CD14-positive monocyte (primary cell): ENCODE results near the gene INO80. TPM values are rescaled to one million over a fixed set of nuclear protein-coding genes. Genes with fewer than 3 reads are reported as not detected.

Source experiments
- DNase-seq, 3 donors: peaks; one replicate each; pipeline ENCODE4 v3.0.0-alpha.2; 2011 to 2022
- H2AFZ ChIP-seq: 2 replicates; pipeline ENCODE4 v1.6.0; 2012; ENCODE audit warnings: mild to moderate bottlenecking, low read depth, low read length, inconsistent platforms; ENCODE audit not compliant: insufficient read depth, poor library complexity, severe bottlenecking
- H3K27ac ChIP-seq, 2 donors: 1 replicate in 1 of 2; 2 replicates in 1 of 2; pipeline ENCODE4 v1.5.1; 2012 to 2013; ENCODE audit warnings: low read length in 2 of 2, control low read depth in 1 of 2, inconsistent platforms in 1 of 2, low read depth in 1 of 2, mild to moderate bottlenecking in 1 of 2
- H3K27me3 ChIP-seq, 2 donors: one replicate each; pipeline versions ENCODE4 v1.6.0 to v1.6.1; 2011 to 2013; ENCODE audit warnings: low read length in 2 of 2; ENCODE audit not compliant: control insufficient read depth in 2 of 2, insufficient read depth in 2 of 2
- H3K36me3 ChIP-seq, 2 donors: replicated peaks in 1 of 2; 1 replicate in 1 of 2; 2 replicates in 1 of 2; pipeline versions ENCODE4 v1.5.1 to v1.6.1; 2012 to 2013; ENCODE audit warnings: low read length in 2 of 2, control low read depth in 1 of 2, inconsistent platforms in 1 of 2, mild to moderate bottlenecking in 1 of 2; ENCODE audit not compliant: insufficient read depth in 2 of 2, control insufficient read depth in 1 of 2
- H3K4me1 ChIP-seq, 2 donors: 1 replicate in 1 of 2; 2 replicates in 1 of 2; pipeline versions ENCODE4 v1.5.1 to v1.6.1; 2012 to 2013; ENCODE audit warnings: low read length in 2 of 2, control low read depth in 1 of 2, inconsistent platforms in 1 of 2, mild to moderate bottlenecking in 1 of 2, moderate library complexity in 1 of 2; ENCODE audit not compliant: insufficient read depth in 2 of 2, control insufficient read depth in 1 of 2
- H3K4me2 ChIP-seq: replicated peaks from 2 replicates; pipeline ENCODE3; 2012; ENCODE audit warnings: low read length, moderate library complexity, mild to moderate bottlenecking; ENCODE audit not compliant: poor library complexity, severe bottlenecking; ENCODE audit errors: extremely low read depth
- H3K4me3 ChIP-seq, 3 experiments: fragments of 200-600 bp in 1 of 3; sonication (generic) in 1 of 3; replicated peaks in 1 of 3; 1 replicate in 2 of 3; 2 replicates in 1 of 3; pipeline ENCODE4 v1.5.1; 2011 to 2013; ENCODE audit warnings: low read length in 3 of 3, mild to moderate bottlenecking in 3 of 3, control low read depth in 2 of 3, low read depth in 2 of 3, inconsistent platforms in 1 of 3, moderate library complexity in 1 of 3
- H3K79me2 ChIP-seq: 2 replicates; pipeline ENCODE4 v1.6.0; 2012; ENCODE audit warnings: mild to moderate bottlenecking, control low read depth, inconsistent platforms, low read length, moderate library complexity; ENCODE audit not compliant: insufficient read depth
- H3K9ac ChIP-seq: 2 replicates; pipeline ENCODE4 v1.6.0; 2017; ENCODE audit warnings: low read length, mild to moderate bottlenecking; ENCODE audit not compliant: insufficient read depth, poor library complexity, severe bottlenecking
- H3K9me3 ChIP-seq, 2 donors: replicated peaks in 1 of 2; 1 replicate in 1 of 2; 2 replicates in 1 of 2; pipeline versions ENCODE4 v1.5.1 to v1.6.1; 2012 to 2013; ENCODE audit warnings: low read length in 2 of 2, control low read depth in 1 of 2; ENCODE audit not compliant: control insufficient read depth in 1 of 2, insufficient read depth in 1 of 2
- H4K20me1 ChIP-seq: 2 replicates; pipeline ENCODE4 v1.6.0; 2012; ENCODE audit warnings: mild to moderate bottlenecking, low read length, control low read depth, moderate library complexity; ENCODE audit not compliant: insufficient read depth
- H3K27ac Mint-ChIP-seq, 7 donors: one replicate each; pipeline ENCODE4 v1.8.0; 2020; ENCODE audit warnings: mild to moderate bottlenecking in 7 of 7, mixed read lengths in 7 of 7, moderate library complexity in 6 of 7, inconsistent platforms in 2 of 7
- H3K27me3 Mint-ChIP-seq, 3 donors: one replicate each; pipeline ENCODE4 v1.8.0; 2021 to 2022; ENCODE audit warnings: low read depth in 3 of 3, mild to moderate bottlenecking in 3 of 3, mixed read lengths in 3 of 3, moderate library complexity in 3 of 3, inconsistent platforms in 1 of 3
- H3K36me3 Mint-ChIP-seq, 2 donors: one replicate each; pipeline ENCODE4 v1.8.0; 2020; ENCODE audit warnings: mixed read lengths in 2 of 2, inconsistent platforms in 1 of 2, mild to moderate bottlenecking in 1 of 2
- H3K4me1 Mint-ChIP-seq: one replicate; pipeline ENCODE4 v1.8.0; 2020; ENCODE audit warnings: mild to moderate bottlenecking, mixed read lengths
- H3K4me3 Mint-ChIP-seq, 2 donors: one replicate each; pipeline ENCODE4 v1.8.0; 2020; ENCODE audit warnings: mild to moderate bottlenecking in 2 of 2, mixed read lengths in 2 of 2, moderate library complexity in 1 of 2
- H3K9me3 Mint-ChIP-seq, 7 donors: one replicate each; pipeline ENCODE4 v1.8.0; 2020 to 2022; ENCODE audit warnings: mixed read lengths in 7 of 7, mild to moderate bottlenecking in 6 of 7, moderate library complexity in 6 of 7, inconsistent platforms in 2 of 7
- CTCF ChIP-seq: fragments of 200-600 bp; IDR thresholded peaks from one replicate; pipeline ENCODE4 v1.8.0; 2022; ENCODE audit warnings: antibody characterized with exemption, mild to moderate bottlenecking
- WGBS: methylation state at CpG from one replicate; pipeline ENCODE4 v1.1.5; 2013; ENCODE audit warnings: missing lambda C conversion rate; ENCODE audit not compliant: insufficient coverage; 5-methylcytosine and 5-hydroxymethylcytosine counted together
- intact Hi-C, 2 donors: fragments of 100-400 bp; cut with micrococcal nuclease; formaldehyde crosslinking; loops; one replicate each; pipeline versions ENCODE4 v1.15.0 to v1.15.1; 2023
- polyA plus RNA-seq, 3 donors: library from polyadenylated mRNA; depleted of rRNA in 1 of 3; unstranded in 2 of 3; stranded (reverse) in 1 of 3; fragments of 300-500 nt in 2 of 3; fragments of >200 nt in 1 of 3; fragmentation: Illumina TruSeq in 2 of 3; gene quantifications; 1 replicate in 2 of 3; 2 replicates in 1 of 3; pipeline ENCODE4 v1.2.3, GENCODE V29; 2012 to 2021

INO80 gene
- polyA plus RNA-seq, 3 donors = 2.3 to 13.1 (median 2.4) TPM

- Histone ChIP-seq H3K4me1 (no peaks in the 10 kb centered on the region), H2AFZ (no peak overlapping the region), H3K27ac (no peak overlapping the region), H3K79me2 (no peaks in the 10 kb centered on the region), H3K36me3 (no peaks in the 10 kb centered on the region), H4K20me1 (no peaks in the 10 kb centered on the region), H3K9ac (no peak overlapping the region), H3K27me3 (peaks cover 0 to 4% of the 10 kb centered on the region in 2 donors), H3K9me3 (peaks cover 0 to 5% of the 10 kb centered on the region in 2 donors), H3K4me3 (no peak overlapping the region), H3K4me2 (no peak overlapping the region)
- no peak for TF ChIP-seq CTCF
- H3K9me3 Mint-ChIP-seq = peaks cover 0 to 3% (median 0%) of the 10 kb centered on the region in 7 donors
- no peaks in the 10 kb centered on the region for H3K4me1 Mint-ChIP-seq
- WGBS = no CpG with 5 or more reads among the region's 1 CpG
- H3K36me3 Mint-ChIP-seq = no peaks in the 10 kb centered on the region
- peak overlapping the region in 1 of 2 donors; percentile 19 for H3K4me3 Mint-ChIP-seq
- DNase-seq = no peak
- intact Hi-C loops = no loop called here
- H3K27ac Mint-ChIP-seq = no peak overlapping the region
- peaks cover 8 to 11% (median 11%) of the 10 kb centered on the region in 3 donors for H3K27me3 Mint-ChIP-seq
Observed at GRCh38 chr15:41125063-41125669, 9.1 kb upstream of the INO80 start.

- H3K9me3 ChIP-seq = no peaks in the 10 kb centered on the region
- Mint-ChIP-seq H3K4me1 (no peaks in the 10 kb centered on the region), H3K27ac (no peak overlapping the region), H3K9me3 (peaks cover 0 to under 1% (median 0%) of the 10 kb centered on the region in 7 donors), H3K36me3 (no peaks in the 10 kb centered on the region), H3K4me3 (no peak overlapping the region), H3K27me3 (peaks cover 8 to 11% (median 9%) of the 10 kb centered on the region in 3 donors)
- no peaks in the 10 kb centered on the region for H3K4me1 ChIP-seq
- H3K4me2 ChIP-seq = no peak overlapping the region
- 100% methylated on average over 1 of the region's 5 CpGs for WGBS
- DNase-seq = no peak
- H3K27me3 ChIP-seq = peaks cover 0 to 4% of the 10 kb centered on the region in 2 donors
- H3K9ac ChIP-seq = no peak overlapping the region
- H3K4me3 ChIP-seq = no peak overlapping the region
- no peaks in the 10 kb centered on the region for H4K20me1 ChIP-seq
- intact Hi-C loops = no loop called here
- H3K79me2 ChIP-seq = no peaks in the 10 kb centered on the region
- H2AFZ ChIP-seq = no peak overlapping the region
- no peaks in the 10 kb centered on the region for H3K36me3 ChIP-seq
- no peak overlapping the region for H3K27ac ChIP-seq
- no peak for TF ChIP-seq CTCF
Observed at GRCh38 chr15:41124058-41124457, 8.0 kb upstream of the INO80 start.
